Mesenchymal stem cell (in vitro differentiated cells and primary cell): ENCODE measurements around the gene ARMH1.
"Not testable (repeated sequence)": the region's sequence is repeated elsewhere in the genome, so short reads cannot be mapped to it uniquely, and the experiment has no call there.

Experiments
- DNase-seq: peaks from one replicate; pipeline ENCODE4 v3.0.0-alpha.2; 2013
- H2AFZ ChIP-seq: one replicate; pipeline ENCODE4 v1.6.1; 2013; ENCODE audit warnings: low read depth, mild to moderate bottlenecking, control low read depth, inconsistent platforms, low read length, moderate library complexity
- H2AK5ac ChIP-seq: 2 replicates; pipeline ENCODE4 v1.6.1; 2013; ENCODE audit warnings: low read length, moderate library complexity, mild to moderate bottlenecking, inconsistent platforms; ENCODE audit not compliant: severe bottlenecking
- H2BK120ac ChIP-seq: one replicate; pipeline ENCODE4 v1.6.1; 2013; ENCODE audit warnings: low read depth, mild to moderate bottlenecking, inconsistent platforms, low read length, moderate library complexity
- H2BK12ac ChIP-seq, 2 experiments: one replicate each; pipeline ENCODE4 v1.6.1; 2013; ENCODE audit warnings: inconsistent platforms in 2 of 2, low read length in 2 of 2, mild to moderate bottlenecking in 2 of 2, moderate library complexity in 2 of 2, control low read depth in 1 of 2
- H2BK15ac ChIP-seq: one replicate; pipeline ENCODE4 v1.6.1; 2013; ENCODE audit warnings: mild to moderate bottlenecking, low read depth, inconsistent platforms; ENCODE audit not compliant: poor library complexity, severe bottlenecking
- H2BK5ac ChIP-seq: 2 replicates; pipeline ENCODE4 v1.6.1; 2013; ENCODE audit warnings: low read depth, mild to moderate bottlenecking, low read length, control low read depth, inconsistent platforms; ENCODE audit not compliant: poor library complexity, severe bottlenecking
- H3K14ac ChIP-seq, 2 experiments: one replicate each; pipeline ENCODE4 v1.6.1; 2013; ENCODE audit warnings: inconsistent platforms in 2 of 2, low read length in 2 of 2, control low read depth in 1 of 2, mild to moderate bottlenecking in 1 of 2, moderate library complexity in 1 of 2
- H3K18ac ChIP-seq, 2 experiments: one replicate each; pipeline ENCODE4 v1.6.1; 2013; ENCODE audit warnings: inconsistent platforms in 2 of 2, low read length in 2 of 2, control low read depth in 1 of 2, low read depth in 1 of 2, mild to moderate bottlenecking in 1 of 2
- H3K23ac ChIP-seq, 2 experiments: one replicate each; pipeline ENCODE4 v1.6.1; 2013; ENCODE audit warnings: inconsistent platforms in 2 of 2, low read length in 2 of 2, mild to moderate bottlenecking in 2 of 2, moderate library complexity in 2 of 2, control low read depth in 1 of 2
- H3K27ac ChIP-seq: 2 replicates; pipeline ENCODE4 v1.5.1; 2013; ENCODE audit warnings: mild to moderate bottlenecking, moderate library complexity, low read length, control low read depth, inconsistent platforms; ENCODE audit not compliant: poor library complexity, severe bottlenecking
- H3K27me3 ChIP-seq, 2 experiments: 2 replicates each; pipeline versions ENCODE4 v1.6.1 to v1.7.0; 2013; ENCODE audit warnings: low read length in 2 of 2, mild to moderate bottlenecking in 2 of 2, moderate library complexity in 2 of 2, control low read depth in 1 of 2, inconsistent platforms in 1 of 2; ENCODE audit not compliant: control insufficient read depth in 1 of 2, insufficient read depth in 1 of 2
- H3K36me3 ChIP-seq, 2 experiments: 2 replicates each; pipeline versions ENCODE4 v1.6.1 to v1.7.0; 2013; ENCODE audit warnings: low read length in 2 of 2, control low read depth in 1 of 2, inconsistent platforms in 1 of 2, low read depth in 1 of 2, mild to moderate bottlenecking in 1 of 2; ENCODE audit not compliant: insufficient read depth in 2 of 2, control insufficient read depth in 1 of 2
- H3K4ac ChIP-seq, 2 experiments: one replicate each; pipeline ENCODE4 v1.6.1; 2013; ENCODE audit warnings: inconsistent platforms in 2 of 2, low read length in 2 of 2, mild to moderate bottlenecking in 2 of 2, moderate library complexity in 2 of 2, control low read depth in 1 of 2, low read depth in 1 of 2
- H3K4me1 ChIP-seq: 2 replicates; pipeline ENCODE4 v1.6.1; 2013; ENCODE audit warnings: low read depth, low read length, control low read depth; ENCODE audit not compliant: control insufficient read depth, insufficient read depth
- H3K4me2 ChIP-seq: 2 replicates; pipeline ENCODE4 v1.6.1; 2013; ENCODE audit warnings: low read length, mild to moderate bottlenecking, inconsistent platforms; ENCODE audit not compliant: poor library complexity, severe bottlenecking
- H3K4me3 ChIP-seq, 2 experiments: 2 replicates each; pipeline versions ENCODE4 v1.5.1 to v1.7.0; 2013; ENCODE audit warnings: low read length in 2 of 2, mild to moderate bottlenecking in 2 of 2, control low read depth in 1 of 2, low read depth in 1 of 2; ENCODE audit not compliant: insufficient read depth in 1 of 2
- H3K79me1 ChIP-seq: replicated peaks from 2 replicates; pipeline ENCODE4 v1.6.1; 2013; ENCODE audit warnings: mild to moderate bottlenecking, control low read depth, low read length, inconsistent platforms; ENCODE audit not compliant: poor library complexity, severe bottlenecking
- H3K9ac ChIP-seq: 2 replicates; pipeline ENCODE4 v1.7.0; 2013; ENCODE audit warnings: mild to moderate bottlenecking, low read length, moderate library complexity
- H3K9me3 ChIP-seq: 2 replicates; pipeline ENCODE4 v1.7.0; 2013; ENCODE audit warnings: mild to moderate bottlenecking, low read length; ENCODE audit not compliant: control insufficient read depth
- H4K8ac ChIP-seq: one replicate; pipeline ENCODE4 v1.6.1; 2013; ENCODE audit warnings: inconsistent platforms, mild to moderate bottlenecking, low read length, moderate library complexity
- H4K91ac ChIP-seq: one replicate; pipeline ENCODE4 v1.6.1; 2013; ENCODE audit warnings: mild to moderate bottlenecking, low read length, inconsistent platforms
- WGBS: methylation state at CpG from one replicate; pipeline ENCODE4 v1.1.7; 2013; ENCODE audit warnings: mixed read lengths; 5-methylcytosine and 5-hydroxymethylcytosine counted together
- small RNA-seq: library from polyadenylated mRNA; stranded (forward); fragments of <200 nt; extraction: miRNeasy Mini kit (QIAGEN cat#:217004); gene quantifications from one replicate; pipeline ENCODE3, GENCODE V24; 2013; ENCODE audit warnings: low read depth

Gene ARMH1

DNA sequence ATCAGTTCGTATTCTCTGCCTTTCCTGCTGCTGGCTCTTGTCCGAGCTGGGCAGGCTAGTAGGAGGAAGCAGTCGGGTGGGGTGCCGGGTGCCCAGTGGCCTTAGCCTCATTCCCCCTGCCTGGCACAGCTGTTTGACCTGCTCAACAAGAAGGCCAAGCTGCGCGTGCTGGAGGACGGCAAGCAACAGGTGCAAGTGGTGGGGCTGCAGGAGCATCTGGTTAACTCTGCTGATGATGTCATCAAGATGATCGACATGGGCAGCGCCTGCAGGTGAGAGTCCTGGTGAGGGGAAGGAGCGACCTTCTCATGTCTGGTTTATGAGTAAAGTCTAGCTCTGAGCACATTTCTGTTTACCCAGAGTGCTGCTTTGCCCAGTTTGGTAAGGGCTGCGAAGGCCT, 84.6 kb downstream of the ARMH1 start:
- Histone ChIP-seq H3K36me3 (peaks cover 39 to 47% of the 10 kb centered on the region in 2 experiments), H2BK5ac (no peak overlapping the region), H3K9me3 (no peaks in the 10 kb centered on the region), H2AFZ (no peak overlapping the region), H3K9ac (no peak overlapping the region), H2BK15ac (no peak overlapping the region), H2BK120ac (no peak overlapping the region), H3K4me2 (no peak overlapping the region), H2AK5ac (no peak overlapping the region), H2BK12ac (no peak overlapping the region), H3K27ac (no peak overlapping the region), H3K23ac (peak overlapping the region in 1 of 2 experiments; percentile 23), H3K14ac (no peak overlapping the region), H3K4me1 (no peaks in the 10 kb centered on the region), H3K27me3 (no peaks in the 10 kb centered on the region), H3K18ac (no peak overlapping the region), H3K79me1 (peaks cover 6% of the 10 kb centered on the region), H3K4ac (no peak overlapping the region), H4K8ac (no peak overlapping the region), H3K4me3 (no peak overlapping the region), H4K91ac (no peak overlapping the region)
- WGBS: 98% methylated on average over 11 of the region's 11 CpGs
- DNase-seq: no peak

DNA sequence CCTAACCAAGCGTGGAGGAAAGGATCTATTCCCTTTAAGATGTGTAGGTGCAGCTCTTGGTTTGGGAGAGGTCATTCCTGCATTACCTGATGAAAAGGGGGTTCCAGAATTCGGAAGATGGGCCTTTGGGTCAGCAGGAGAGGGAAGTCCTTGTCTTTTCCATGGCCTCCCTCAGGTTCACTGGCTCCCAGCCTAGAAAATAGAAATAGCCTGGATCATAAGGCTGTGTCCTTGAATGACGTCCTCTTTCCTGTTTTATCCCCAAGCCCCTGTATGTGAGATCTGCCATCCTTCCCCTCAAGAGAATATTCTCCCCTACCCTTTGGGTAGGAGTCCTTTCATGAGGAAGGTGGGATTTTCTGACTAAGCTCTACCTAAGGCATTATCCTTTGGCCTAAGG, 86.4 kb downstream of the ARMH1 start:
- DNase-seq: no peak
- H3K4me3 ChIP-seq: no peak overlapping the region
- 94% methylated on average over 3 of the region's 3 CpGs for WGBS
- no peaks in the 10 kb centered on the region for H3K4me1 ChIP-seq
- no peak overlapping the region for H2BK12ac ChIP-seq
- no peak overlapping the region for H3K4ac ChIP-seq
- H3K4me2 ChIP-seq: no peak overlapping the region
- H3K14ac ChIP-seq: no peak overlapping the region
- H2AK5ac ChIP-seq: no peak overlapping the region
- H4K91ac ChIP-seq: no peak overlapping the region
- H3K79me1 ChIP-seq: peaks cover 6% of the 10 kb centered on the region
- peaks cover 35 to 37% of the 10 kb centered on the region in 2 experiments for H3K36me3 ChIP-seq
- H2AFZ ChIP-seq: no peak overlapping the region
- no peak overlapping the region for H2BK15ac ChIP-seq
- no peak overlapping the region for H3K23ac ChIP-seq
- no peak overlapping the region for H3K18ac ChIP-seq
- no peaks in the 10 kb centered on the region for H3K27me3 ChIP-seq
- no peak overlapping the region for H2BK120ac ChIP-seq
- no peak overlapping the region for H3K27ac ChIP-seq
- H4K8ac ChIP-seq: no peak overlapping the region
- H3K9me3 ChIP-seq: no peaks in the 10 kb centered on the region
- no peak overlapping the region for H2BK5ac ChIP-seq
- H3K9ac ChIP-seq: no peak overlapping the region

DNA sequence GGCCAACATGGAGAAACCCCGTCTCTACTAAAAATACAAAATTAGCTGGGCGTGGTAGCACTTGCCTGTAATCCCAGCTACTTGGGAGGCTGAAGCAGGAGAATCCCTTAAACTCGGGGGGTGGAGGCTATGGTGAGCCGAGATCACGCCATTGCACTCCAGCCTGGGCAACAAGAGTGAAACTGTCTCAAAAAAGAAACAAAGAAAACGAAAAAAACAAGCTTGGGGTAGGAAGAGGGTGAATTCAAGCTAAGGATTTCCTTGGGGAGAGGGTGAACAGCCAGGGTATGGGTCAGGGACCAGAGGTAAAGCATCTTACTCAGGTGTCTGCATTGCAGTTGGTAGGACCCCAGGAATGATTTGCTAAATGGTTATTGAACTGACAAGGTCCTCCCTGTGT, 91.9 kb downstream of the ARMH1 start:
- not testable (repeated sequence) for H2BK15ac ChIP-seq

More for the DNA sequence above, 91.9 kb downstream of the ARMH1 start:
- H3K4me1 ChIP-seq, DNase-seq, H3K9ac ChIP-seq, H2BK120ac ChIP-seq, H3K4me3 ChIP-seq, H3K4ac ChIP-seq, H2AFZ ChIP-seq, H4K91ac ChIP-seq, H3K27me3 ChIP-seq, H2BK5ac ChIP-seq, H2AK5ac ChIP-seq, H3K18ac ChIP-seq, H3K9me3 ChIP-seq, H4K8ac ChIP-seq, H3K14ac ChIP-seq, H3K4me2 ChIP-seq, H2BK12ac ChIP-seq, H3K23ac ChIP-seq, H3K79me1 ChIP-seq, H3K27ac ChIP-seq: not testable (repeated sequence)
- H3K36me3 ChIP-seq: peaks cover 21 to 28% of the 10 kb centered on the region in 2 experiments
- 98% methylated on average over 6 of the region's 6 CpGs for WGBS

Small RNAs within 50 kb of the gene (small RNA-seq; reads per million reads assigned to genes)
- gene RNU5D-1 (8.1 reads per million, percentile 73 among the genes with 10 or more reads in this experiment), gene RNU5F-1 (10.9 reads per million, percentile 80 among the genes with 10 or more reads in this experiment)
